Right atrium auricular region (tissue), 2 donors: Measurements from ENCODE around the gene ZFYVE28. TPM values are rescaled to one million over a fixed set of nuclear protein-coding genes. Genes with fewer than 3 reads are reported as not detected.

Experiments
- DNase-seq: peaks from one replicate; pipeline ENCODE4 v3.0.0-alpha.2; 2019; ENCODE audit warnings: low spot score
- H3K27ac ChIP-seq, 2 donors: fragments of 200-600 bp; sonication (generic); 1 replicate in 1 of 2; 2 replicates in 1 of 2; pipeline ENCODE4 v1.5.1; 2016 to 2019
- H3K27me3 ChIP-seq, 2 donors: fragments of 200-600 bp; sonication (generic); one replicate each; pipeline versions ENCODE4 v1.5.1 to v1.6.0; 2017 to 2019
- H3K36me3 ChIP-seq: fragments of 200-600 bp; sonication (generic); one replicate; pipeline ENCODE4 v1.5.1; 2016
- H3K4me1 ChIP-seq, 2 donors: fragments of 200-600 bp; sonication (generic); one replicate each; pipeline versions ENCODE4 v1.5.1 to v1.6.0; 2017 to 2019
- H3K4me3 ChIP-seq, 2 donors: fragments of 200-600 bp; sonication (generic); 1 replicate in 1 of 2; 2 replicates in 1 of 2; pipeline ENCODE4 v1.5.1; 2017 to 2019; ENCODE audit warnings: mild to moderate bottlenecking in 1 of 2, moderate library complexity in 1 of 2
- H3K9me3 ChIP-seq, 2 donors: fragments of 200-600 bp; sonication (generic); one replicate each; pipeline ENCODE4 v1.5.1; 2019
- CTCF ChIP-seq, 2 donors: fragments of 200-600 bp; sonication (generic); IDR thresholded peaks; one replicate each; pipeline ENCODE4 v1.5.1; 2019; ENCODE audit warnings: antibody characterized with exemption in 2 of 2
- total RNA-seq, 2 donors: library from RNA; depleted of rRNA; stranded (reverse); fragments of >200 nt; gene quantifications; one replicate each; pipeline ENCODE4 v1.1.0, GENCODE V29; 2016

Gene ZFYVE28
- total RNA-seq, 2 donors from 2014 or later: 3.4 to 6.0 TPM

GRCh38 chr4:2415881-2416563 is 2.4 kb downstream of the ZFYVE28 start:
- H3K36me3 ChIP-seq: no peaks in the 10 kb centered on the region
- H3K27ac ChIP-seq: peak overlapping the region in 1 of 2 donors; percentile 48
- H3K4me1 ChIP-seq: peaks cover 0 to 55% of the 10 kb centered on the region in 2 donors
- H3K27me3 ChIP-seq: no peaks in the 10 kb centered on the region
- no peaks in the 10 kb centered on the region for H3K9me3 ChIP-seq
- no peak for TF ChIP-seq CTCF (IDR thresholded peaks at IDR 0.05)
- H3K4me3 ChIP-seq: peak overlapping the region; percentile 40 to 66
- no peak for DNase-seq

- no peaks in the 10 kb centered on the region for H3K27me3 ChIP-seq
- H3K4me1 ChIP-seq: peaks cover 0 to 55% of the 10 kb centered on the region in 2 donors
- no peaks in the 10 kb centered on the region for H3K36me3 ChIP-seq
- TF ChIP-seq CTCF (IDR thresholded peaks at IDR 0.05): no peak
- no peak overlapping the region for H3K27ac ChIP-seq
- H3K4me3 ChIP-seq: no peak overlapping the region
- no peak for DNase-seq
- H3K9me3 ChIP-seq: no peaks in the 10 kb centered on the region
Observed at GRCh38 chr4:2415213-2415612, 3.2 kb downstream of the ZFYVE28 start.

GRCh38 chr4:2413821-2414610 is 4.4 kb downstream of the ZFYVE28 start:
- no peak for DNase-seq
- no peak for TF ChIP-seq CTCF (IDR thresholded peaks at IDR 0.05)
- peak overlapping the region in 1 of 2 donors; percentile 37 for H3K4me3 ChIP-seq
- no peaks in the 10 kb centered on the region for H3K27me3 ChIP-seq
- H3K9me3 ChIP-seq: no peaks in the 10 kb centered on the region
- H3K36me3 ChIP-seq: no peaks in the 10 kb centered on the region
- peaks cover 0 to 49% of the 10 kb centered on the region in 2 donors for H3K4me1 ChIP-seq
- peak overlapping the region; percentile 49 to 67 for H3K27ac ChIP-seq

GRCh38 chr4:2412885-2413716 is 5.3 kb downstream of the ZFYVE28 start:
- peaks cover 0 to 47% of the 10 kb centered on the region in 2 donors for H3K4me1 ChIP-seq

More at GRCh38 chr4:2412885-2413716, 5.3 kb downstream of the ZFYVE28 start:
- Histone ChIP-seq H3K4me3 (peak overlapping the region; percentile 3 to 37), H3K36me3 (no peaks in the 10 kb centered on the region), H3K9me3 (no peaks in the 10 kb centered on the region), H3K27ac (peak overlapping the region; percentile 49 to 67), H3K27me3 (no peaks in the 10 kb centered on the region)
- peak; percentile 76 for DNase-seq
- peak; percentile 30 to 58 for TF ChIP-seq CTCF (IDR thresholded peaks at IDR 0.05)
